T47D (cell line): ENCODE data around the gene PIM3.

Source experiments
- DNase-seq, 2 experiments: peaks; one replicate each; pipeline versions ENCODE4 v3.0.0 to v3.0.0-alpha.2; 2011 to 2012; ENCODE audit warnings: low read depth in 1 of 2, low spot score in 1 of 2
- JUND ChIP-seq: IDR thresholded peaks from 2 replicates; pipeline ENCODE4 v1.6.1; 2012; ENCODE audit warnings: low read depth
- in situ Hi-C: cut with HindIII; loops from 2 replicates; pipeline ENCODE4 v1.10.0; 2016; ENCODE audit warnings: low sequenced_read_pairs, low pct_unique_long_range_greater_than_20kb

The PIM3 gene

DNA sequence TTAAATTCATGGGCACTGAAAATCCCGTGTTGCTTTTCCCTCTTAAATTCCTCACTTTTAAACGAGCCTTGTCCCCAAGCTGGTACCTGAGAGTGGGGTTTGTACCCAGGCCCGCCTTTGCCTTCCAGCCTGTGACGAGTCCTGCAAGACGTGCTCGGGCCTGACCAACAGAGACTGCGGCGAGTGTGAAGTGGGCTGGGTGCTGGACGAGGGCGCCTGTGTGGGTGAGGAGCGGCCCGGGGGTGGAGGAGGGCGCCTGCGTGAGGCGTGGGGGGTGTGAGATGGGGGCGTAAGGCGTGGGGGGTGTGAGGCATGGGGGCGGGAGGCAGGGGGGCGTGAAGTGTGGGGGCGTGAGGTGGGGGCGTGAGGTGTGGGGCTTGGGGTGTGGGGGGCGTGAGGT, 38.1 kb upstream of the PIM3 start:
- no peak for TF ChIP-seq JUND
- DNase-seq, result no peak
- in situ Hi-C loops, result no loop called here

DNA sequence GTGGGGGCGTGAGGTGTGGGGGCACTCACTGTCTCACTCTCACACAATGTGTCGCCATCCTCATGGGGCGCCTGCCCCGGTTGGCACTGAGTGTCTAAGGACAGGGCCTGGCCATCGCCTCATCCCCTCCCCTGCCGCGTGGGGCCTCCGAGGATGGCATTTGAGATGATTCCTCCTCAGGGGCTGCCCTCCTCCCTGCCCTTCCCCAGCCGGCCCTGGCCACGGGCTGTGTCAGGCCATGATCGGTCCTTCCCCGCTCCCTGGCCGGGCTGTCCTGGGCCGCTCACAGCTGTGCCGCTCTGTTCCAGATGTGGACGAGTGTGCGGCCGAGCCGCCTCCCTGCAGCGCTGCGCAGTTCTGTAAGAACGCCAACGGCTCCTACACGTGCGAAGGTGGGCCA, 37.6 kb upstream of the PIM3 start:
- no peak for DNase-seq
- in situ Hi-C loops, result no loop called here
- TF ChIP-seq JUND, result no peak

DNA sequence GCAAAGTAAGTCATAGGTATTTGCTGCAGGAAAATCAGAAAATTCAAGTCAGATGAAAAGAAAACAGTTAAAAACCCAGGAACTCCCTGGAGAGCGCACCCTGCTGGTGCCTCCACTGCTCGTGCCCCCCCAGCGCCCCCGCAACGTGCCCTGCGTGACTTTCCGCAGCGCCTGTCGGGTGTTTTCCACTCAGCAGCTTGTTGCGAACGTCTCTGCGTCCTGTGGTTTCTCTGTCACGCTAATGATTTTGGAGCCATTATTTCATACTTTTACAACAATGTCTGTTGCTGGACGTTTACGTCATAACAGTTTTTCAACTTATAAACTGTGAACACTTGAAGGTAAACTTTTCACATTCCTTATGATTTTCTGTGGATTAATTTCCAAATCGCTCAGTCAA, 37.1 kb upstream of the PIM3 start:
- in situ Hi-C loops, result no loop called here
- no peak for DNase-seq
- TF ChIP-seq JUND, result no peak

DNA sequence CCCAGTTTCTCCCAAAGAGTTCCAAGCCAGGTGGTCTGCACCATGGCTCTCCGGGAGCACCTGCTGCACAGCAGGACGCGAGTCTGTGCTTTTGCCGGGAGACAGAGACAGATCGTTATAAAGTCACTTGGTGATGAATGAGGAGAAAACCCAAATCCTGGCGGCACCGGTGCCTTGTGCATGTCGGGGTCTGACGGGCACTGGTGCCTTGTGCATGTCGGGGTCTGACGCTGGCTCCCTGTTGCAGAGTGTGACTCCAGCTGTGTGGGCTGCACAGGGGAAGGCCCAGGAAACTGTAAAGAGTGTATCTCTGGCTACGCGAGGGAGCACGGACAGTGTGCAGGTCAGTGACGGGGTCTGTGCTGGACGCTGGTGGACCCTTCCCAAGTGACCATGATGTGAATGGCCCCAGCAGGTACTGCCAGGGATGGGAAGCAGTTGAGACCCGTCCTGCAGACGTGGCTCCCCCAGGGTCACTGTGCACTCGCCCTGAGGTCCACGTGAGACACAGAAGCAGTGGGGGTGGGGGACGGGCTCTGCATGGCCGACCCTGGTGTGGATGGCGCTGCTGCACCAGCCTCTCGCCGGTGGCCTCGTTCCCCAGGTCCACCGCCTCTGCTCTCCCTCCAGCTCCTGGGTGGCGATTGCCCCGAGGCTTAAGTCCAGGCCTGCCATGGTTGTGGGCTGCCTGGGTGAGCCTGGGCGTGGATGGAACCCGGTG, 36.3 kb upstream of the PIM3 start:
- in situ Hi-C loops, result no loop called here

DNA sequence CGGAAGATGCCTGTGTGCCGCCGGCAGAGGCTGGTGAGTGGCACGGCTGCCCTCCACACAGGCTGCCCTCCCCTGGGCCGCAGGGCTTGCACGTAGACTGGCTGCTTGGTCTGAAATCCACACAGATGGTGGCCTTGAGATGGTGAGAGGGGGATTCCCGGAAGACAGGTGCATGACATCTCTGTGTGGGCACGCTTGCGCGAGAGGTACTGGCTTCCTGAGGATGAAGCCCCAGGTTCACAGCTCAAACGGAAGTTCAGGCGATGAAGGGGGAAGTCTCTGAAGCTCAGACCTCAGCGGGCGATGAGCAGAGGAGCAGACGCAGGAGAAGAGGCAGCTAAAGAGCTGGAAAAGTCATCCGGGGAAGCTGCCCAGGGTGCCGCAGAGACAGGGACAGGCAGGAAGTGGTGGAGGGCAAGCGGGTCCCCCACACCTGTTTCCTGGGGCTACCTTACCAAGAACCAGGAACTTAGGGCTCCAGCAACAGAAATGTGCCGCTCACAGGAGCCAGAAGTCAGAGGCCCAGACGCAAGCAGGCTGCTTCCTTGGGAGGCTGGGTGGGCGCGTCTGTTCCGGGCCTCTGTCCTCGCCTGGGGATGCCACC, 34.9 kb upstream of the PIM3 start:
- no peak for DNase-seq
- no peak for TF ChIP-seq JUND
- in situ Hi-C loops, result no loop called here

More for the DNA sequence above, 36.3 kb upstream of the PIM3 start:
- no peak for DNase-seq
- TF ChIP-seq JUND, result no peak

DNA sequence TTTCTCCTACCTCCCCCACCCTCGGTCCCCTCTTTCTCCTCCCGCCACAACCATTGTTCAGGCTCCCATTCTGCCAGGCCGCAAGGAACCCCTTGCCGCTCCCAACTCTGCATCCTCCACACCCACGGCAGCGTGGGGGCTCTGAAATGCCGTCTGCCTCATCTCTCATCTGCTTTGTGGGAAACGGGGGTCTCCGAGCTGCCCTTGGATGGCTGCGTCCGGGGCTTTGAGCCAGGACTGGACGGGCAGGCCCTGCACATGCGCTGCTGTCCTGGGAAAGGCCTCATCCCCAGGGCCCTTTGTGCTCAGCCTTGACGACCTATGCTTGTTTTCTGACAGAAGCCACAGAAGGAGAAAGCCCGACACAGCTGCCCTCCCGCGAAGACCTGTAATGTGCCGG, 33.7 kb upstream of the PIM3 start:
- TF ChIP-seq JUND, result no peak
- in situ Hi-C loops, result no loop called here

DNA sequence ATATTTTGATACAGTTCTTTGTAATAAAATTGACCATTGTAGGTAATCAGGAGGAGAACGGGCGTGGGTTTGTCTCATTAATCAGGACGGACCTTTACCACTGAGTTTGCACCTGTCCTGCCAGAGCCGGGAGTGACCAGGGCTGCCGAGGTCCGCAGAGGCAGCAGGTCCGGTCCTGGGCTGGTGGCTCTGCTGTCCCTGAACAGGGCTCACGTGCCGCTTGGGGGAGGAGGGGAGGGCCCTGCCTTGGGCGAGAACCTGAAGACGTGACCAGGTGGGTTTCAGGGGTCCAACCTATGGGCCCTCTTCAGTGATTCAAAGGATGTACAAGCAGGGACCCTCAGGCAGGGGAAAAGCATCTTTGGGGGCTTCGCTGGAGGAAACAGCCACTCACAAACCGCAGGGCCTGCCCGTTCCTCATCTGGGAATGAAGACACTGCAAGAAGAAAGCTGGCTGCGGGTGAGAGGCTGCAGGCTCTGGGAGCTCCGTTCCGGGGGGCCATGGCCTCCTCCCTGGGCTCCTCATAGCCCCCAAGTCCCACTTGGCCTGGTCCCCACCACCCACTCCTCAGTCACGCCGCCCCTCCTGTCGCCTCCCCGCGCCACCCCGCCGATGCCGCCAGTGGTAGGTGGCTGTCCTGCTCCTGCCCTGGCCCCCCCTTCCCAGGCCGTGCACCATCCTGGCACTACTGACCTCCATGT, 32.9 kb upstream of the PIM3 start:
- TF ChIP-seq JUND, result no peak
- in situ Hi-C loops, result no loop called here
- DNase-seq, result no peak

More for the DNA sequence above, 33.7 kb upstream of the PIM3 start:
- no peak for DNase-seq

DNA sequence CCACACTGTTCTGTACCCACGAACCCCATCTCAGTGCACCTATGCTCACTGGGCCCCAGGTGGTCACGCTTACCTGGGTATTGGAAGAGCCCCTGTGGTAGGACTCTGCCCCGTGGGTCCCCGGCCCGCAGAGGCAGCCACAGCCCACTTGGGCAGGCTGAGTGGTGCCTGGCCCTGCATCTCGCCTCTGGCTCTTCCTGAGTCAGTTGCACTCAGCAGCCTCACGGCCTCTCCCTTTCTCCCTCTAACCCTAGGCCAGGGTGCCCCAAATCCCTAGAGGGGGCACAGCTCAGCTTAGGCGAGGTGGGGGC, 32.4 kb upstream of the PIM3 start:
- no peak for TF ChIP-seq JUND
- no peak for DNase-seq
- in situ Hi-C loops, result no loop called here

DNA sequence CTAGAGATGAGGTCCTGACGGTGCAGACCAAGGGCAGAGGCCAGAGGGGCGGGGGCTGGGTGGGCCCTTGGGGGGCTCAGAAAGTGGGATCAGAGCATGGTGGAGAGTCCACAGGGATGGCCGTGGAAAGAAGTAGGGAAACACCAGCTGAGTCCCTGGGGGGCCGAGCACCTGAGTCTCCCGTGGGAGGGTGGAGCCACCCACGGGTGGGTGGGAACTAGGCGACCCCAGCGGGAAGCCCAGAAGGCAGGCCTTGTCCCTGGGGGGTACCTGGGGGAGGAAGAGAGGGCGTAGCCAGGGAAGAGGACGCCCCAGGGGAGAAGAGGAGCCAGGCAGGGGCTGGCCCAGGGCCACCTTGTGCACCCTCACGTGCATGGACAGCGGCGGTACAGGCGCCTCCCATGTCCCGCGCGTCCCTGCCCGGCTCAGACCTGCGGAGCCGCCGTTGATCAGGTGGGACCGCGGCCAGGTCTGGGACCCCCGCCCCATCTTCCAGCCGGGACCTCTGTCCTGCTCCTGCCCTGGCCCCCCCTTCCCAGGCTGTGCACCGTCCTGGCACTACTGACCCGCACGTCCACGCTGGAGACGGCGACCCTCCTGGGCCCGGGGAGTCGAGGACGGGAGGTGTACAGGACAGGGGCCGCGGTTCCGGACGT, 31.9 kb upstream of the PIM3 start:
- no peak for TF ChIP-seq JUND
- DNase-seq, result no peak
- in situ Hi-C loops, result no loop called here

DNA sequence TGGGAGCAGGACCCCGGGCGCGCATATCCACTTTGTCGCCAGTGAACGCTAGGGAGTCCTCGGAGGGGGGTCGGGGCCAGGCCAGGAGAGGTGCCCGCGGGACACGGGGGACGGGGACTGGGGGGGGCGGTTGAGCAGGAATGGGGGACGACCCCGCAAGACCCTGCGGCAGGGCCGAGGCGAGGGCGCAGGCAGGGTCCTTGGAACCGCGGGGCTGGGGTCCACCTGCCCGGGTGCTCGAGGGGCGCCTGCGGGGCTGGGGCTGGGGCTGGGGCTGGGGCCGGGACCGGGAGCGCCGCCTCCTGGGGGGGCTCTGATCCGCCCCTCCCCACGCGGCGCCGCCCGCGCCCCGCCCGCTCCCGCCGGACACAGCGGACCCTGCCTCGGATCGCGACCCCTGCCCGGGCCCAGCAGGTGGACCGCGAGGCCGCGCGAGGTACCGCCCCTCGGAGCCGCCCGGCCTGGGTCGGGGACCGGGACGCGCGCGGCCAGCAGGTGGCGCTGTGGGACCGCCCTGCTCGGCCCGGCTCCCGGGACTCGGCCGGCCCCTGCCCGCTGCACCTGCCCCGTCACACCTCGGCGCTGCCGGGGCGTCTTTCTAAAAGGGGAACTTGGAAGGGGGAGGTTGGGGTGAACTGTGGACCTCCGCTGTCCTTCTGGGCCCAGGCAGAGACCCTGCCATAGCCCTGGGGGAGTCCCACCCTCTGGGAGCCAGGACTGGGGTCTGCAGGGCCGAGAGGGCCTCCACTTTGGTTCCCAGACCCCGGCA, 31.2 kb upstream of the PIM3 start:
- peak in 1 of 2 experiments; percentile 56 for DNase-seq
- in situ Hi-C loops, result no loop called here
- TF ChIP-seq JUND, result no peak

DNA sequence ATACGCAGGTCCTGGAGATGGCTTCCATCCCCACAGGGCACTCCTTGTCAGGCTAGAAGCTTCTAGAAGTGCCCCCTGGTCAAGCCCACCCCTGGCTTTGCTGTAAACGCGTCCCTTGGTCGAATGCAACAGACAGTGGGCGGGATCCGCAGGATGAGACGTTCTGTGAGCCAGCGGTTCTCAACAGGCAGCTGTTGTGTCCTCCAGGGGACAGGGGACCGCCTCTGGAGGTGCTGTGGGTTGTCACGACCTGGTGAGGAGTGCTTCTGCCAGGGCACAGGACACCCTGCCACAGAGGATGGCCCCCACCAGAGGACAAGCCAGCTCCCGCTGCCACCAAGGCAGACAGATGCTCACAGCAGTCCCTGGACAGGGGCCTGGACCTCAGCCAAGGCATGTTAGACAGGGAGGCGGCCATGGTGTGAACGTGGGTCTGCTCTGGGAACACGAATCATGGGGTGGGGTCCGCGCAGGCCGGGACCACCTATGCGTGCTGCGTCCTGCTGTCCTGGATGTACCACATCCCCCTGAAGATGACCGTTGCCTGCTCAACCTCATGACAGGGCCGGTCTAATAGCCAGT, 30.5 kb upstream of the PIM3 start:
- in situ Hi-C loops, result no loop called here
- TF ChIP-seq JUND, result no peak
- no peak for DNase-seq

DNA sequence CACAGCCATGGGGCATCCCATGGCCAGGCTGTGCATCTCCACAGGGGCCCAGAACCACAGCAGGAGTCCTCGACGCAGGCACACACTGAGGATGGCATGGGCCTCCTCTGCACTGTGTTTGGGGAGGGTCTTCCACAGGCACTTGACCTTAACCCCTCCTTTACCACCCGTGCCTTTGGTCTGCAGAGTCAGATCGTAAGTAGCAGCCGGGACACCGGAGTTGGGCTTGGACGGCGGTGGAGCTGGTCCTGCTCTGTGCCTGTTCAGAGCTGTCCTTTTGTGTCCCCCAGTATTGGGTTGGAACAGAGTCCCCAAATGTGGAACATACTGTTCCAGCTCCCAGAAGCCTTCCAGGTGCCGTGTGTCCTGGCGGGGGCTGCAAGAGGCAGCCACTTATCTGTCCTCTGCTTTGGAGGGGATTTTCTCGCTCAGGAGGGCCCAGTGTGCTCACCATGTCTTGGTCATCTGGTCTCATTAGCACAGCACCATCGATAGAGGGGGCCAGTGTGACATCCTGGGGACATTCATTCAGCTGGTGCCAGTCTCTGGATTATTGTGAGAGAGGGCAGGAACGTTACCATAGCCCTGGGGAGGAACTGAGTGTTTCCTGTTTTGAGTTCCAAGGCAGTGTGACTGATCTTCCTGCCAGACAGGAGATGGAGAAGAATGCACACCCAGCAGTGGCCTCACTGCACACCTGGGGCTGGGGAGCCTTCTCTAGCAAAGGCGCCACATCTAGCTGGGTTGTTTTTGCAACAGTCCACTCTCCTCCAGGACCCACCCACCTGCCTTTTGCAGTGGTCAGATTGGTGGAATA, 29.8 kb upstream of the PIM3 start:
- in situ Hi-C loops, result no loop called here

More for the DNA sequence above, 29.8 kb upstream of the PIM3 start:
- TF ChIP-seq JUND, result no peak
- DNase-seq, result peak; percentile 65 to 94
